ENCODE results near the gene IGSF3. TPM values are rescaled to one million over a fixed set of nuclear protein-coding genes. Genes with fewer than 3 reads are reported as not detected.
"Not testable (repeated sequence)": the region's sequence is repeated elsewhere in the genome, so short reads cannot be mapped to it uniquely, and the experiment has no call there.

The IGSF3 gene
- total and polyA plus RNA-seq, 2 of the 8 experiments (the other 6 are each of a cell fraction or from before 2014, with no cell fraction given): 30.0 to 32.2 TPM

DNA sequence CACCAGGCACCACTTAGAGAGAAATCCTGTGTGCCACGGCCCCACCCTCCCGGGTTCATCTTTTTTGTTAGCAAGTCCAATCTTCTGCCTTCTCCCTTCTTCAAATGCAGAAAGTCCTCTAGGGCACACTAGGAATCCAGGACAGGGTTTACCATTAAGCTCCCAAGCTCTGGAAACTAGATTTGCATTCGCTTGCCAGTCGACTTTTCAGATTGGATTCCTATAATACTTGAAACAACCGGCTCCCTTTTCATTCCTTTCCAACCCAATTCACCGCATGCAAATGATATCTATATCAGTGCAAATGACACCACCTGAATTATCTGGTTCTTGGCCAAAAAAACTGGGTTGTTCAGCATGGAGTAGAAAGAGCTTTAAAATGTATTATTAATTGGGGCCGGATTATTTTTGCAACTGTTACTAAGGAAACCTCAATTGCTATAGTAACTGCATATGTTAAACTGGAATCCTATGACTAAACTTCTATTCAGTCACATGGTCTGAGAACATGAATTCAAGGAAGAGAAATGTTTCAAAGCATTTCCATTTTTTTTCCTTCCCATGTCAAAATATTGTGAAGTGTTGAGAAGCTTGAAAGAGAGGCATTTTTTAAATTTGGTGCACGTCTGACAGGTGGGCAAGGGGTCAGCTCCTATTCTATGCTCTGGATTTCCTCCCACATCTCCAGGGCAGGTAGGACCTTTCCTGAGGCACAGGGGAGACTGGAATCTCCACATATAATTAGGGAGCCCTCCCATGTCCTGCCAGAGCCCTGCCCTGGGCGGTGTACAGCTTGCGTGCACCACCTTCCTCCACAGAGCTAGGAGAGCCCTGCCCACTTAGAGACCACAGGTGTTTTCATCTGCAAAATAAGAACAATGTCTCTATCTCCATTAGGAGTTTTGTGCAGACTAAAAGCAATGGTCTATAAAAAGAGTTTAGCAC lies 76.3 kb downstream of the IGSF3 start:
- H3K9ac ChIP-seq (replicated peaks in 1 of 4; ENCODE audit: extremely low read depth in 1 of 4, low read depth in 3 of 4, low read length in 3 of 4); H4K8ac ChIP-seq (ENCODE audit: extremely low read depth, insufficient read depth, low read length); H3K9me3 ChIP-seq (ENCODE audit: insufficient read depth in 2 of 2, low read depth in 1 of 2, low read length in 1 of 2); H3K4ac ChIP-seq (replicated peaks; ENCODE audit: insufficient read length, low read depth, low read length); H3K14ac ChIP-seq (ENCODE audit: insufficient read length); H2AFZ ChIP-seq (ENCODE audit: low read length); H2BK12ac ChIP-seq (ENCODE audit: low read depth, low read length); DNase-seq (ENCODE audit: low read depth in 1 of 2, low spot score in 2 of 2); POLR2A ChIA-PET (ENCODE audit: partially characterized antibody); CTCF ChIA-PET (ENCODE audit: partially characterized antibody); H3K23ac ChIP-seq (ENCODE audit: insufficient read length); H3K4me1 ChIP-seq (replicated peaks in 1 of 4; ENCODE audit: control insufficient read depth in 3 of 4, insufficient read depth in 4 of 4, low read length in 3 of 4); H2AK5ac ChIP-seq (ENCODE audit: low read depth, low read length); H4K5ac ChIP-seq (ENCODE audit: insufficient read length, low read depth, low read length); H2BK15ac ChIP-seq (ENCODE audit: low read length); H3K27ac ChIP-seq (ENCODE audit: low read depth, low read length); H3K79me2 ChIP-seq (ENCODE audit: control insufficient read depth in 1 of 2, insufficient read depth in 2 of 2, low read length in 2 of 2); H2BK20ac ChIP-seq (ENCODE audit: low read length); H4K20me1 ChIP-seq (replicated peaks in 1 of 2; ENCODE audit: control insufficient read depth in 1 of 2, insufficient read depth in 2 of 2, low read length in 2 of 2); H3K4me2 ChIP-seq (ENCODE audit: insufficient read depth in 1 of 2, low read depth in 2 of 2, low read length in 2 of 2); H3K4me3 ChIP-seq (ENCODE audit: extremely low read depth in 1 of 4, insufficient read depth in 2 of 4, low read depth in 3 of 4, low read length in 4 of 4); H2BK120ac ChIP-seq (replicated peaks; ENCODE audit: low read depth, low read length); H4K91ac ChIP-seq (replicated peaks; ENCODE audit: insufficient read length, low read length); H3K36me3 ChIP-seq (ENCODE audit: control insufficient read depth in 2 of 4, insufficient read depth in 4 of 4, low read length in 3 of 4); H3K18ac ChIP-seq (ENCODE audit: extremely low read depth, low read length); H2BK5ac ChIP-seq (ENCODE audit: low read depth, low read length); H3K56ac ChIP-seq (replicated peaks; ENCODE audit: insufficient read length, low read depth, low read length); FAIRE-seq; H3K23me2 ChIP-seq (ENCODE audit: low read depth, low read length); H3K27me3 ChIP-seq (replicated peaks in 1 of 4; ENCODE audit: control insufficient read depth in 3 of 4, extremely low read depth in 1 of 4, insufficient read depth in 3 of 4, low read length in 3 of 4); H3K79me1 ChIP-seq (ENCODE audit: low read depth, low read length): not testable (repeated sequence)
- 96% methylated on average over 4 of the region's 10 CpGs; no CpG with 5 or more reads in 1 of the 2 experiments for WGBS, 2 experiments (ENCODE audit: extremely low coverage in 1 of 2, insufficient coverage in 1 of 2, insufficient read length in 1 of 2, insufficient replicate concordance in 2 of 2, low coverage in 1 of 2, low lambda C conversion rate in 2 of 2, missing lambda C conversion rate in 1 of 2)

Data from H1 (cell line).